ENCODE measurements around the gene OSBPL10.

GRCh38 chr3:31861826-31862225 is 119.2 kb downstream of the OSBPL10 start:
- no peak for TF ChIP-seq EZH2 (IDR thresholded peaks at IDR 0.05; ENCODE audit: insufficient read depth, poor library complexity, severe bottlenecking)
- no peak for TF ChIP-seq EZH2phosphoT487 (IDR thresholded peaks at IDR 0.05; ENCODE audit: insufficient read depth, low read depth)

Data from GM23248 (cell line).